Natural killer cell treated with Interleukin-12 subunit alpha and Interleukin-12 subunit beta and Interleukin-15 and Interleukin-18, amount 100 ng/mL, for 72 hours (primary cell): Measurements from ENCODE around the gene EPX. TPM values are rescaled to one million over a fixed set of nuclear protein-coding genes. Genes with fewer than 3 reads are reported as not detected.

Experiments used
- ATAC-seq, 2 donors: fragments of 150-1000 bp; cut with Tn5 transposase in 1 of 2; sonication (Bioruptor Pico), chemical (Tn5 transposase) in 1 of 2; 2 replicates each; pipeline ENCODE4 v1.10.0; 2021
- DNase-seq: peaks from one replicate; pipeline ENCODE4 v3.0.0; 2022; ENCODE audit warnings: low spot score
- H3K27ac Mint-ChIP-seq, 2 donors: 1 replicate in 1 of 2; 2 replicates in 1 of 2; pipeline ENCODE4 v1.8.0; 2022; ENCODE audit warnings: mixed read lengths in 2 of 2, mild to moderate bottlenecking in 1 of 2, moderate library complexity in 1 of 2
- H3K27me3 Mint-ChIP-seq, 2 donors: 1 replicate in 1 of 2; 2 replicates in 1 of 2; pipeline ENCODE4 v1.8.0; 2022; ENCODE audit warnings: mixed read lengths in 2 of 2
- H3K36me3 Mint-ChIP-seq: one replicate; pipeline ENCODE4 v1.8.0; 2022; ENCODE audit warnings: mixed read lengths
- H3K4me1 Mint-ChIP-seq, 2 donors: 1 replicate in 1 of 2; 2 replicates in 1 of 2; pipeline ENCODE4 v1.8.0; 2022; ENCODE audit warnings: low read depth in 2 of 2, mixed read lengths in 2 of 2, mild to moderate bottlenecking in 1 of 2
- H3K4me3 Mint-ChIP-seq: one replicate; pipeline ENCODE4 v1.8.0; 2022; ENCODE audit warnings: mixed read lengths
- H3K9me3 Mint-ChIP-seq: 2 replicates; pipeline ENCODE4 v1.8.0; 2022; ENCODE audit warnings: mixed read lengths
- total RNA-seq, 2 donors: library from RNA; stranded (reverse); gene quantifications; one replicate each; pipeline ENCODE4 v1.2.3, GENCODE V29; 2022

Gene EPX
- total RNA-seq, 2 donors from 2014 or later: not detected

DNA sequence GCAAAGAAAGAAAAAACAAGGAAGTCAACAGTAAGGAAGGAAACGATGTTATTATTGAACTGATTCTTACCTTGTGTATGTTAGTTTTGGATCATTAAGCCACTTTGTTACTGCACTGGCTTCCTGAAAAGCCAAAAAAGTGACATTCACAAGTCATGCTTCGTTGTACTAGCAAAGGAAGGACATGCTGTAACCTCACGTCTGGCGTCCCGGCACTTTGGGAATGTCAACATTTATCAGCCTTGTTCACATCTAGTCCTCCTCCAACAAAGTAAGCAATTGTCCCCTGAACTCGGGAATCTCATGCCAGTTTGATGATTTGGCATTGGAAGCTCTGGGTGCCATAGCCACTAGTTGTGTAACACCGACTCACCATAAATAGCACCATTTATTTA, 27.3 kb downstream of the EPX start:
- no peaks in the 10 kb centered on the region for H3K9me3 Mint-ChIP-seq
- DNase-seq: no peak

GRCh38 chr17:58224315-58224714, 31.8 kb downstream of the EPX start:
- no peak for ATAC-seq
- Mint-ChIP-seq H3K4me1 (peaks cover 15 to 24% of the 10 kb centered on the region in 2 donors), H3K27me3 (peaks cover 9 to 24% of the 10 kb centered on the region in 2 donors), H3K4me3 (no peak overlapping the region), H3K27ac (no peak overlapping the region), H3K36me3 (no peaks in the 10 kb centered on the region), H3K9me3 (no peaks in the 10 kb centered on the region)
- peak; percentile 29 for DNase-seq

More for the DNA sequence above, 27.3 kb downstream of the EPX start:
- ATAC-seq: no peak
- Mint-ChIP-seq H3K4me3 (peak overlapping the region; percentile 96), H3K4me1 (peaks cover 28 to 40% of the 10 kb centered on the region in 2 donors), H3K27ac (peak overlapping the region; percentile 85 to 97), H3K36me3 (no peaks in the 10 kb centered on the region), H3K27me3 (peaks cover 8 to 9% of the 10 kb centered on the region in 2 donors)

GRCh38 chr17:58227733-58228132, 35.2 kb downstream of the EPX start:
- ATAC-seq (no peak), DNase-seq (peak; percentile 18)
- H3K4me3 Mint-ChIP-seq: no peak overlapping the region
- peaks cover 9 to 23% of the 10 kb centered on the region in 2 donors for H3K27me3 Mint-ChIP-seq
- no peaks in the 10 kb centered on the region for H3K36me3 Mint-ChIP-seq
- no peaks in the 10 kb centered on the region for H3K9me3 Mint-ChIP-seq
- peaks cover 6 to 9% of the 10 kb centered on the region in 2 donors for H3K4me1 Mint-ChIP-seq
- H3K27ac Mint-ChIP-seq: no peak overlapping the region

GRCh38 chr17:58228679-58229078, 36.2 kb downstream of the EPX start:
- Mint-ChIP-seq H3K27ac (no peak overlapping the region), H3K27me3 (peaks cover 9 to 23% of the 10 kb centered on the region in 2 donors), H3K36me3 (no peaks in the 10 kb centered on the region), H3K9me3 (no peaks in the 10 kb centered on the region), H3K4me1 (peaks cover 6 to 9% of the 10 kb centered on the region in 2 donors), H3K4me3 (no peak overlapping the region)
- no peak for ATAC-seq
- DNase-seq: peak; percentile 10

DNA sequence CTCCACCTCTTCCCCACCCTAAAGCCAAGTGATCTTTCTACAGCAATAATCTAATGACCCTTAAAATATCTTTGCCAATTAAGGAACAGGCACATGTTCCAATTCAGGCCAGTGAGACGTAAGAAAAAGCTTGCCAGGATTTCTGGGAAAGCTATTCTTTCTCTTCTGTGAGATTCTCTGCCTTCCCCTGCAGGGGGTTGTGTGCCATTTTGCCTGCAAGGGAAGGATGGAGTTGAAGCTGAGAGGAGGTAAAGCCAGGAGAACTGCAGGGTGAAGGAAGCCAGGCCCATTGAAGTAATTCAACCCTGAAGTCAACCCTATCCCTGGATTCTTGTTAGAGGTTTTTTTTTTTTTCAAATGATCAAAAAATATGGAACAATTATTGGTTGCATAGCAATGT, 36.9 kb downstream of the EPX start:
- Mint-ChIP-seq H3K9me3 (no peaks in the 10 kb centered on the region), H3K4me1 (peaks cover 2 to 3% of the 10 kb centered on the region in 2 donors), H3K4me3 (no peak overlapping the region), H3K36me3 (no peaks in the 10 kb centered on the region), H3K27me3 (peaks cover 4 to 19% of the 10 kb centered on the region in 2 donors), H3K27ac (no peak overlapping the region)
- DNase-seq (no peak), ATAC-seq (no peak)

- no peak for ATAC-seq
- Mint-ChIP-seq H3K4me3 (no peak overlapping the region), H3K36me3 (no peaks in the 10 kb centered on the region), H3K27ac (no peak overlapping the region), H3K4me1 (peaks cover 0 to 2% of the 10 kb centered on the region in 2 donors), H3K9me3 (no peaks in the 10 kb centered on the region), H3K27me3 (peaks cover 3 to 17% of the 10 kb centered on the region in 2 donors)
- peak; percentile 28 for DNase-seq
Measured at GRCh38 chr17:58229881-58230280, 37.4 kb downstream of the EPX start.

DNA sequence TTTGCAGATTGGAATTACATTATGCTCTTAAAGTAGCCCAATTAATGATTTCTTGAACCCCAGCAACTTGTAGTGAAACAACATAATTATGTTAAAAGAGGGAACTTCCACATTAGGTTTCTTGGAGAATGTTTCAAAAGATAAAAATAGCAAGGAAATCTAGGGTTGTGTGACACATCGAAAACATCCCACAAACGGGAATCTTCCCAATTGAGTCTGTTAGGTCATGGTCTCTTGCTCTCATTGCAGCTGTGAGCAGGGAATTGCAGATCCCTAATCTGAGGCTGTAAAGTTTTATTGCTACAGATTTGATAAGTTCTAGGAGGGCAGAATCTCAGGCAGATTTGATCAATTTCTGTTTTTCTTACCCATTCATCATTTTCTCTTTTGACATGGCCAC, 39.1 kb downstream of the EPX start:
- no peak for DNase-seq
- ATAC-seq: no peak
- Mint-ChIP-seq H3K4me3 (no peak overlapping the region), H3K27me3 (peaks cover 11 to 26% of the 10 kb centered on the region in 2 donors), H3K27ac (no peak overlapping the region), H3K4me1 (peaks cover 0 to 2% of the 10 kb centered on the region in 2 donors), H3K36me3 (no peaks in the 10 kb centered on the region), H3K9me3 (no peaks in the 10 kb centered on the region)

DNA sequence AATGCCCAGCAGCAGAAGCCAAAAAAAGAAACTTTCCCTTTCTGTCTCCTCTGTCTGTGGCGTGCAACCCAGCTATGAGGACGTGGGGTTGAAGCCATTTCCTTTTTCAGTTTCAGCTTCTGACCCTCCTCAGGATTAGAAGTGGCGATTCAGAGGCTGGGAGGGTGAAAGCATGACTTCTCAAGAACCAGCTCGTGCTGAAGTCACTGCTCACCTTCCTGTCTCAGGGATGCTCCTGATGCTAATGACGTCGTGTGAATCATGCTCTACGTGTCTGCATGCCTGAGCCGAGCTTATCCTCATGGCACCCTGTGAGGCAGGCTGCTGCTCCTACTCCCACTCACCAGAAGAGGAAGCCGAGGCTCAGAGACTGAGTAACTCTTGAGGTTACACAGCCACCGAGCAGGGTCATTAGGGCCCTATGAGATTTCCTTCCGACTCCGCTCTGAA, 40.2 kb downstream of the EPX start:
- no peaks in the 10 kb centered on the region for H3K9me3 Mint-ChIP-seq
- H3K4me1 Mint-ChIP-seq: peaks cover 0 to 2% of the 10 kb centered on the region in 2 donors
- ATAC-seq (peak; percentile 53 to 59), DNase-seq (no peak)
- no peaks in the 10 kb centered on the region for H3K36me3 Mint-ChIP-seq
- no peak overlapping the region for H3K4me3 Mint-ChIP-seq
- H3K27ac Mint-ChIP-seq: no peak overlapping the region
- peaks cover 14 to 27% of the 10 kb centered on the region in 2 donors for H3K27me3 Mint-ChIP-seq

GRCh38 chr17:58233543-58233942, 41.0 kb downstream of the EPX start:
- peaks cover 0 to 2% of the 10 kb centered on the region in 2 donors for H3K4me1 Mint-ChIP-seq
- H3K36me3 Mint-ChIP-seq: no peaks in the 10 kb centered on the region
- H3K4me3 Mint-ChIP-seq: no peak overlapping the region
- H3K9me3 Mint-ChIP-seq: no peaks in the 10 kb centered on the region
- DNase-seq (no peak), ATAC-seq (no peak)
- H3K27me3 Mint-ChIP-seq: peaks cover 14 to 21% of the 10 kb centered on the region in 2 donors
- H3K27ac Mint-ChIP-seq: no peak overlapping the region

DNA sequence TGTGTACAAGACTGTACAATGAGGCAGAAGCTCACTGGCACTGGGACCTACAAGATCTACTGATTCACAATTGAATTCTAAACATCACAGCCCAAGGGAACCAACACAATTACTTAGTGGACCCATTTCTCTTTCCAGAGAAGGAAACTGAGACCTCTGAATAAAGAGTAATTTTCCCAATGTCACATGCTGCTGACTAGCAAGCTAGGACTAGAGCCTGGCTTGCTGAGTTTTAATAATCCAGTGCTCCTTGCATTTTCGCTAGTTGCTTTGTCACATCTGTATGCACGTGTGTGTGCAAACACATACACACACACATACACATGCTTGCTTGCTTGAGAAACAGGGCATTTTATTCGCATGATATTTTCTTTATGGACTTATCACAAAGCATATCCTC, 42.0 kb downstream of the EPX start:
- Mint-ChIP-seq H3K4me1 (peaks cover 0 to 2% of the 10 kb centered on the region in 2 donors), H3K4me3 (no peak overlapping the region)

GRCh38 chr17:58235821-58236220, 43.3 kb downstream of the EPX start:
- Mint-ChIP-seq H3K4me3 (no peak overlapping the region), H3K27me3 (peaks cover 19 to 26% of the 10 kb centered on the region in 2 donors), H3K36me3 (no peaks in the 10 kb centered on the region), H3K4me1 (peaks cover 0 to 2% of the 10 kb centered on the region in 2 donors), H3K27ac (no peak overlapping the region), H3K9me3 (no peaks in the 10 kb centered on the region)
- DNase-seq: no peak
- ATAC-seq: no peak

More for the DNA sequence above, 42.0 kb downstream of the EPX start:
- Mint-ChIP-seq H3K36me3 (no peaks in the 10 kb centered on the region), H3K27me3 (peaks cover 15 to 23% of the 10 kb centered on the region in 2 donors), H3K27ac (no peak overlapping the region), H3K9me3 (no peaks in the 10 kb centered on the region)
- DNase-seq (no peak), ATAC-seq (no peak)

DNA sequence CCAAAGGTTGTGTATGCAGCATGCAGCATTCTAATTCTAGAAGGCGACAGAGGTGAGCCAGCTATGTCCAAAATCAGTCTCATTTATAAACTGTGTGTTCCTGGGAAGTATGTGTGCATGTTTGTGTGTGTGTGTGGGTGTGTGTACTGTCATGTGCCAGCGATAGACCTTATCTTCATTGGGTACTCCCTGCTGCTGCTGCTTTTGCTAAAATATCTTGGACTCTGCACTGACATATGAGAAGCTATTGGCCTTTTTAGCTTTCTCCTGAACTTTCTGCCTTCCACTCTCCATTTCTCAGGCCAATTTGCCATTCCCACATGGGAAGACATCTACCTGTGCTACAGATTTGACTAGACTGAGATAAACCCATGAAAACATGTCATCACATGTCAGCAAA, 43.9 kb downstream of the EPX start:
- no peaks in the 10 kb centered on the region for H3K36me3 Mint-ChIP-seq
- no peaks in the 10 kb centered on the region for H3K9me3 Mint-ChIP-seq
- no peak for ATAC-seq
- no peak for DNase-seq
- peaks cover 21 to 29% of the 10 kb centered on the region in 2 donors for H3K27me3 Mint-ChIP-seq
- peaks cover 0 to 2% of the 10 kb centered on the region in 2 donors for H3K4me1 Mint-ChIP-seq
- no peak overlapping the region for H3K27ac Mint-ChIP-seq
- no peak overlapping the region for H3K4me3 Mint-ChIP-seq

- Mint-ChIP-seq H3K27me3 (peaks cover 29 to 39% of the 10 kb centered on the region in 2 donors), H3K27ac (no peak within 1 kb of the TSS), H3K4me1 (no peaks in the 10 kb centered on the region), H3K36me3 (no peaks in the 10 kb centered on the region), H3K9me3 (no peaks in the 10 kb centered on the region), H3K4me3 (no peak within 1 kb of the TSS)
- DNase-seq (no peak), ATAC-seq (no peak)
Measured at GRCh38 chr17:58238147-58238634, 45.7 kb downstream of the EPX start, which contains the start of gene LPO. TSS of gene LPO (plus strand) at chr17:58238584. CDS start at chr17:58242980, 4,396 bp downstream.

- Mint-ChIP-seq H3K27ac (no peak overlapping the region), H3K9me3 (no peaks in the 10 kb centered on the region), H3K4me3 (no peak overlapping the region), H3K27me3 (peaks cover 36 to 47% of the 10 kb centered on the region in 2 donors), H3K36me3 (no peaks in the 10 kb centered on the region), H3K4me1 (peaks cover 0 to 3% of the 10 kb centered on the region in 2 donors)
- ATAC-seq: no peak
- no peak for DNase-seq
Measured at GRCh38 chr17:58239987-58240386, 47.5 kb downstream of the EPX start.
